HepG2 (cell line): ENCODE data around the gene ANKRD52. TPM values are rescaled to one million over a fixed set of nuclear protein-coding genes. Genes with fewer than 3 reads are reported as not detected.

ENCODE experiments used
- ATF5 ChIP-seq: sonication (generic); formaldehyde crosslinking; IDR thresholded peaks from 2 replicates; pipeline ENCODE4 v1.4.0; 2020; ENCODE audit warnings: mild to moderate bottlenecking, low read depth, missing genetic modification reagents
- BCL6 ChIP-seq: IDR thresholded peaks from 2 replicates; pipeline ENCODE4 v1.6.1; 2016; ENCODE audit warnings: missing genetic modification reagents, missing compliant biosample characterization
- ELF3 ChIP-seq: IDR thresholded peaks from 2 replicates; pipeline ENCODE4 v1.6.1; 2016; ENCODE audit warnings: missing genetic modification reagents, missing compliant biosample characterization
- HNF4G ChIP-seq, 2 experiments: sonication (generic) in 1 of 2; formaldehyde crosslinking in 1 of 2; IDR thresholded peaks; 2 replicates each; pipeline versions ENCODE4 v1.4.0 to v1.6.1; 2011 to 2020; ENCODE audit warnings: borderline replicate concordance in 2 of 2, low read depth in 2 of 2, mild to moderate bottlenecking in 2 of 2, low read length in 1 of 2, missing genetic modification reagents in 1 of 2, moderate library complexity in 1 of 2
- HNRNPUL1 ChIP-seq: fragments of 200-400 bp; formaldehyde crosslinking; IDR thresholded peaks from 2 replicates; pipeline ENCODE4 v1.6.1; 2017; ENCODE audit warnings: low read depth, mild to moderate bottlenecking, low read length, moderate library complexity
- IRF9 ChIP-seq: sonication (generic); formaldehyde crosslinking; IDR thresholded peaks from 2 replicates; pipeline ENCODE4 v1.8.0; 2022; ENCODE audit warnings: missing genetic modification reagents, mild to moderate bottlenecking, borderline replicate concordance
- PAX8 ChIP-seq: sonication (generic); formaldehyde crosslinking; IDR thresholded peaks from 2 replicates; pipeline ENCODE4 v1.8.0; 2022; ENCODE audit warnings: mild to moderate bottlenecking, missing genetic modification reagents, borderline replicate concordance
- PHF8 ChIP-seq: sonication (generic); formaldehyde crosslinking; IDR thresholded peaks from 2 replicates; pipeline ENCODE4 v1.5.0; 2020; ENCODE audit warnings: missing genetic modification reagents
- PRDM4 ChIP-seq: sonication (generic); formaldehyde crosslinking; IDR thresholded peaks from 2 replicates; pipeline ENCODE4 v1.9.0; 2021; ENCODE audit warnings: missing genetic modification reagents, borderline replicate concordance
- RBAK ChIP-seq: sonication (generic); formaldehyde crosslinking; IDR thresholded peaks from 2 replicates; pipeline ENCODE4 v1.5.1; 2020; ENCODE audit warnings: mild to moderate bottlenecking, missing genetic modification reagents
- SMARCC2 ChIP-seq: fragments of 450-650 bp; IDR thresholded peaks from 2 replicates; pipeline ENCODE4 v1.6.1; 2017; ENCODE audit warnings: antibody characterized with exemption, mild to moderate bottlenecking
- SOX13 ChIP-seq, 3 experiments: fragments of 450-650 bp in 1 of 3; sonication (generic) in 1 of 3; formaldehyde crosslinking in 1 of 3; IDR thresholded peaks in 2 of 3; conservative IDR thresholded peaks in 1 of 3; 2 replicates each; pipeline versions ENCODE4 v1.5.0 to v1.6.1; 2016 to 2020; ENCODE audit warnings: antibody characterized with exemption in 1 of 3, mild to moderate bottlenecking in 1 of 3, missing compliant biosample characterization in 1 of 3, missing genetic modification reagents in 1 of 3, moderate library complexity in 1 of 3
- SRY ChIP-seq: sonication (generic); formaldehyde crosslinking; IDR thresholded peaks from 2 replicates; pipeline ENCODE4 v1.8.0; 2022; ENCODE audit warnings: mild to moderate bottlenecking, missing genetic modification reagents
- ZMYM4 ChIP-seq: sonication (generic); formaldehyde crosslinking; IDR thresholded peaks from 2 replicates; pipeline ENCODE4 v1.8.1; 2023; ENCODE audit warnings: mild to moderate bottlenecking, missing genetic modification reagents
- ZNF547 ChIP-seq: sonication (generic); formaldehyde crosslinking; IDR thresholded peaks from 2 replicates; pipeline ENCODE4 v1.5.1; 2020; ENCODE audit warnings: mild to moderate bottlenecking, missing genetic modification reagents
- ZNF562 ChIP-seq: sonication (generic); formaldehyde crosslinking; IDR thresholded peaks from 2 replicates; pipeline ENCODE4 v1.8.0; 2022; ENCODE audit warnings: missing genetic modification reagents, borderline replicate concordance
- ZNF780A ChIP-seq: sonication (generic); formaldehyde crosslinking; IDR thresholded peaks from 2 replicates; pipeline ENCODE4 v1.8.0; 2022; ENCODE audit warnings: mild to moderate bottlenecking, missing genetic modification reagents, moderate library complexity
- polyA plus RNA-seq, 8 experiments: library from polyadenylated mRNA; depleted of rRNA in 3 of 8; stranded (reverse) in 7 of 8; unstranded in 1 of 8; fragments of >200 nt; fragmentation: Illumina TruSeq in 4 of 8; extraction: Trizol in 4 of 8; gene quantifications; 2 replicates each; pipeline versions ENCODE4 v1.2.1 to v1.2.3, GENCODE V29; 2011 to 2016; ENCODE audit warnings: low read depth in 4 of 8, missing spikeins in 1 of 8, mixed read lengths in 1 of 8; ENCODE audit not compliant: insufficient read depth in 1 of 8
- total RNA-seq, 5 experiments: library from RNA; depleted of rRNA; stranded (reverse); fragments of >200 nt; fragmentation: Illumina TruSeq; extraction: Trizol; gene quantifications; 2 replicates each; pipeline ENCODE4 v1.2.3, GENCODE V29; 2016; ENCODE audit warnings: low read depth in 1 of 5
- TF ChIP-seq, protein P1 (sequence below), 2 experiments: fragments of 450-650 bp in 1 of 2; sonication (generic) in 1 of 2; formaldehyde crosslinking; IDR thresholded peaks; 2 replicates each; pipeline versions ENCODE4 v1.5.0 to v1.8.0; 2020 to 2022; ENCODE audit warnings: mild to moderate bottlenecking in 1 of 2, missing genetic modification reagents in 1 of 2

The ANKRD52 gene
- total and polyA plus RNA-seq, 2 of the 13 experiments (the other 11 are each of a cell fraction or from before 2014, with no cell fraction given) = 7.8 to 9.2 TPM

- TF ChIP-seq SOX13 (IDR thresholded peaks at IDR 0.05) = no peak
- TF ChIP-seq SOX13 (CRISPR knock-in tag; conservative IDR thresholded peaks at IDR 0.05 in 1 of 2, IDR thresholded peaks at IDR 0.05 in 1 of 2) = peak in 1 of 2 experiments; percentile 43; a peak in 1 of 4 replicates
- TF ChIP-seq IRF9 = peak; percentile 55; the same call in 1 of the 2 replicates
- TF ChIP-seq ELF3 (CRISPR knock-in tag) = peak; percentile 82
- TF ChIP-seq ZNF547 (CRISPR knock-in tag) = no peak; the same call in 1 of the 2 replicates
- peak; percentile 64 for TF ChIP-seq ZMYM4 (CRISPR knock-in tag)
- TF ChIP-seq ZNF780A (CRISPR knock-in tag) = no peak
- TF ChIP-seq PHF8 (CRISPR knock-in tag) = peak; percentile 85
- no peak for TF ChIP-seq HNRNPUL1
- no peak for TF ChIP-seq RBAK
- no peak for TF ChIP-seq SMARCC2
- no peak; the same call in 1 of the 2 replicates for TF ChIP-seq BCL6
- TF ChIP-seq, protein P1, sequence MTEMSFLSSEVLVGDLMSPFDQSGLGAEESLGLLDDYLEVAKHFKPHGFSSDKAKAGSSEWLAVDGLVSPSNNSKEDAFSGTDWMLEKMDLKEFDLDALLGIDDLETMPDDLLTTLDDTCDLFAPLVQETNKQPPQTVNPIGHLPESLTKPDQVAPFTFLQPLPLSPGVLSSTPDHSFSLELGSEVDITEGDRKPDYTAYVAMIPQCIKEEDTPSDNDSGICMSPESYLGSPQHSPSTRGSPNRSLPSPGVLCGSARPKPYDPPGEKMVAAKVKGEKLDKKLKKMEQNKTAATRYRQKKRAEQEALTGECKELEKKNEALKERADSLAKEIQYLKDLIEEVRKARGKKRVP (CRISPR knock-in tag; IDR thresholded peaks at IDR 0.05) = no peak; a peak in 1 of 4 replicates
- no peak for TF ChIP-seq PAX8 (CRISPR knock-in tag)
- TF ChIP-seq HNF4G (IDR thresholded peaks at IDR 0.05; ENCODE audit: borderline replicate concordance, low read depth, low read length) = no peak
- TF ChIP-seq HNF4G (CRISPR knock-in tag; IDR thresholded peaks at IDR 0.05; ENCODE audit: borderline replicate concordance, low read depth) = no peak
- peak; percentile 79; the same call in 1 of the 2 replicates for TF ChIP-seq SRY (CRISPR knock-in tag)
- TF ChIP-seq ATF5 (CRISPR knock-in tag) = peak; percentile 94
- no peak for TF ChIP-seq PRDM4 (CRISPR knock-in tag)
- TF ChIP-seq ZNF562 (CRISPR knock-in tag) = no peak
These were observed 36.2 kb downstream of the ANKRD52 start, which contains the start of gene RNF41 (continued) for GRCh38 chr12:56221757-56222530.
